ENCODE measurements around the gene SPATA6. TPM values are rescaled to one million over a fixed set of nuclear protein-coding genes. Genes with fewer than 3 reads are reported as not detected.

The SPATA6 gene
- total RNA-seq, 3 donors from 2014 or later (not counting 1 experiment from before 2014, with no cell fraction given), result 2.4 to 6.1 (median 3.5) TPM

DNA sequence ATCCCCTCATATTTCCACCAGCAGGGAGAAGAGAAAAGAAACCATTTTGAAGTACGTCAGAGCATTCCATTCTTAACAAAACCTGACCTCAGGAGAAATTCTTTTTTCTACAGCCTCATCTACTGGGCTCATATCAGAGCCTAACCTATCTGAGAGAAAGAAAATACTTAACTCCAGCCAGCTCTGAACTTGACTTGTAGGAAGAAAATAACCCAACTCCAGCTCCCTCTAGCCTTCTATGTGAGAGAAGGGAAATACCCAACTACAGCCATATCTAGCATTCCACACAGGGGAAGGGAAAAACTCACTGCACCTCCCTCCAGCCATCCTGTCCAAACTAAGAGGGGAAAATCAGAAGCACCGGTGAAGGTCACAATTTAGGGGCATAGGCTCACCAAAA lies 57.7 kb downstream of the SPATA6 start:
- intact Hi-C loops (cut with micrococcal nuclease), result no loop called here
- Histone ChIP-seq H3K4me3 (ENCODE audit: low read length) (no peak overlapping the region), H3K36me3 (ENCODE audit: control insufficient read depth, insufficient read depth, low read length) (no peaks in the 10 kb centered on the region), H3K27ac (ENCODE audit: low read length) (no peak overlapping the region), H3K27me3 (ENCODE audit: control insufficient read depth, insufficient read depth, low read length) (no peaks in the 10 kb centered on the region), H3K9me3 (ENCODE audit: control insufficient read depth, insufficient read depth, low read length) (no peaks in the 10 kb centered on the region), H3K4me1 (ENCODE audit: control insufficient read depth, insufficient read depth, low read length) (no peaks in the 10 kb centered on the region)
- H3K36me3 Mint-ChIP-seq, result no peaks in the 10 kb centered on the region
- no peaks in the 10 kb centered on the region for H3K9me3 Mint-ChIP-seq
- H3K4me3 Mint-ChIP-seq, result no peak overlapping the region
- TF ChIP-seq, protein P1, sequence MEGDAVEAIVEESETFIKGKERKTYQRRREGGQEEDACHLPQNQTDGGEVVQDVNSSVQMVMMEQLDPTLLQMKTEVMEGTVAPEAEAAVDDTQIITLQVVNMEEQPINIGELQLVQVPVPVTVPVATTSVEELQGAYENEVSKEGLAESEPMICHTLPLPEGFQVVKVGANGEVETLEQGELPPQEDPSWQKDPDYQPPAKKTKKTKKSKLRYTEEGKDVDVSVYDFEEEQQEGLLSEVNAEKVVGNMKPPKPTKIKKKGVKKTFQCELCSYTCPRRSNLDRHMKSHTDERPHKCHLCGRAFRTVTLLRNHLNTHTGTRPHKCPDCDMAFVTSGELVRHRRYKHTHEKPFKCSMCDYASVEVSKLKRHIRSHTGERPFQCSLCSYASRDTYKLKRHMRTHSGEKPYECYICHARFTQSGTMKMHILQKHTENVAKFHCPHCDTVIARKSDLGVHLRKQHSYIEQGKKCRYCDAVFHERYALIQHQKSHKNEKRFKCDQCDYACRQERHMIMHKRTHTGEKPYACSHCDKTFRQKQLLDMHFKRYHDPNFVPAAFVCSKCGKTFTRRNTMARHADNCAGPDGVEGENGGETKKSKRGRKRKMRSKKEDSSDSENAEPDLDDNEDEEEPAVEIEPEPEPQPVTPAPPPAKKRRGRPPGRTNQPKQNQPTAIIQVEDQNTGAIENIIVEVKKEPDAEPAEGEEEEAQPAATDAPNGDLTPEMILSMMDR (IDR thresholded peaks at IDR 0.05), result no peak
- DNase-seq (no peak), ATAC-seq (no peak)
- 75% methylated on average over 2 of the region's 2 CpGs for WGBS (ENCODE audit: insufficient coverage)
- no peaks in the 10 kb centered on the region for H3K4me1 Mint-ChIP-seq
- no peak overlapping the region for H3K27ac Mint-ChIP-seq
- peaks cover 0 to 6% of the 10 kb centered on the region in 2 donors for H3K27me3 Mint-ChIP-seq (ENCODE audit: low read depth in 2 of 2)

DNA sequence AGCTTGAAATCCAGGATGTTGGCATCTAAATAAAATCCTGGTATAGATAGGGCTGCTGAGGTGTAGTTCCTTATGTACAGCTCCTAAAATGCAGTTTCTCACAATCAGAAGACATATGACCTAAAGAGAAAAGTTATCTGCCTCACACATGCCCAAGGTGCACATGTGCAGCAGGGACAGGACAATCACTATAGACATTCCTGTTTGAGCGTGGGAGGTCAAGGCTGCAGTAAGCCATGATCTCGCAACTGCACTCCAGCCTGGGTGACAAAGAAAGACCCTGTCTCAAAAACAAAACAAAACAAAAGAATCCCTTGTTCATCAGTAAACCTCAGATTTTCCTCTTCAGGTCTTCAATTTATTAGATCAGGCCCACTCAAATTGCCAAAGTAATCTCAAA lies 66.1 kb downstream of the SPATA6 start:
- Histone ChIP-seq H3K4me3 (ENCODE audit: low read length) (no peak overlapping the region), H3K36me3 (ENCODE audit: control insufficient read depth, insufficient read depth, low read length) (no peaks in the 10 kb centered on the region), H3K4me1 (ENCODE audit: control insufficient read depth, insufficient read depth, low read length) (no peaks in the 10 kb centered on the region), H3K9me3 (ENCODE audit: control insufficient read depth, insufficient read depth, low read length) (no peaks in the 10 kb centered on the region), H3K27ac (ENCODE audit: low read length) (no peak overlapping the region), H3K27me3 (ENCODE audit: control insufficient read depth, insufficient read depth, low read length) (no peaks in the 10 kb centered on the region)
- Mint-ChIP-seq H3K4me3 (no peak overlapping the region), H3K4me1 (no peaks in the 10 kb centered on the region), H3K36me3 (no peaks in the 10 kb centered on the region), H3K27me3 (ENCODE audit: low read depth in 2 of 2) (no peaks in the 10 kb centered on the region), H3K27ac (no peak overlapping the region), H3K9me3 (no peaks in the 10 kb centered on the region)
- ATAC-seq, result no peak
- TF ChIP-seq, protein P1 (IDR thresholded peaks at IDR 0.05), result no peak
- WGBS (ENCODE audit: insufficient coverage), result 94% methylated on average over 2 of the region's 2 CpGs
- intact Hi-C loops (cut with micrococcal nuclease), result no loop called here
- DNase-seq, result no peak

DNA sequence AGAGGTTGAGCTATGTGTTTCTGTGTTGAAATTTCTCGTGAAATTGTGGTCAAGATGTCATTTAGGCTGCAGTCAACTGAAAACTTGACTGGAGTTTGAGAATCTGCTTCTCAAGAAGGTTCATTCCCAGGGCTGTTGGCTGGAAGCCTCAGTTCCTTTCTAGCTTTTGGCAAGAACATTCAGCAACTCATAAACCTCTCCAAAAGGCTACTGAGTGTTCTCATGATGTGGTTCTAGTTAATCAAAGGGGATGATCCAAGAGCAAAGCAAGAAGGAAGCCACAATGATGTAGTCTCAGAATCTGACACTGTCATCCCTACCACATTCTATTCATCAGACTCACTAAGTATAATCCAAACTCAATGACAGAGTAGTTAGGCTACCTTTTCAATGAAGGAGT lies 66.6 kb downstream of the SPATA6 start:
- no peak overlapping the region for H3K4me3 Mint-ChIP-seq

DNA sequence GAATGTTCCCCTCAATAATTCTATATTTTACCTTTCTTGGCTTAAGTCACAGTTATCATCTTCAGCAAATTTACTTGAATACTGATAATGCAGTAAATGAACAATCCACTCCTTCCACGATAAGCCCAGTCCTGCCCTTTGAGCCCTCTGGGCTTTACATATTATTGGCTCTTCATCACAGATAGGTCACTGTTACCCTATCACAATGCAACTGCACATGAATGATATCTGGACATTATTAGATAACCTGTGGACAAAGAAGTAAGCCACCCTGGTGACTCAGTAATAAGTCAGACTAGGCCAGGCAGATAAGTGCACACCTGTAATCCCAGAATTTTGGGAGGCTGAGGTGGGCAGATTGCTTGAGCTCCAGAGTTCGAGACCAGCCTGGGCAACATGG lies 69.4 kb downstream of the SPATA6 start:
- Histone ChIP-seq H3K4me3 (ENCODE audit: low read length) (no peak overlapping the region), H3K36me3 (ENCODE audit: control insufficient read depth, insufficient read depth, low read length) (no peaks in the 10 kb centered on the region), H3K27ac (ENCODE audit: low read length) (no peak overlapping the region), H3K9me3 (ENCODE audit: control insufficient read depth, insufficient read depth, low read length) (no peaks in the 10 kb centered on the region), H3K4me1 (ENCODE audit: control insufficient read depth, insufficient read depth, low read length) (no peaks in the 10 kb centered on the region), H3K27me3 (ENCODE audit: control insufficient read depth, insufficient read depth, low read length) (no peaks in the 10 kb centered on the region)
- WGBS (ENCODE audit: insufficient coverage), result 79% methylated on average over 2 of the region's 2 CpGs
- intact Hi-C loops (cut with micrococcal nuclease), result no loop called here
- H3K27me3 Mint-ChIP-seq (ENCODE audit: low read depth in 2 of 2), result no peaks in the 10 kb centered on the region
- no peaks in the 10 kb centered on the region for H3K36me3 Mint-ChIP-seq
- no peak overlapping the region for H3K4me3 Mint-ChIP-seq
- H3K9me3 Mint-ChIP-seq, result no peaks in the 10 kb centered on the region
- H3K4me1 Mint-ChIP-seq, result no peaks in the 10 kb centered on the region
- H3K27ac Mint-ChIP-seq, result no peak overlapping the region
- TF ChIP-seq, protein P1 (IDR thresholded peaks at IDR 0.05), result no peak
- DNase-seq (no peak), ATAC-seq (no peak)

More for the DNA sequence above, 66.6 kb downstream of the SPATA6 start:
- Mint-ChIP-seq H3K4me1 (no peaks in the 10 kb centered on the region), H3K27me3 (ENCODE audit: low read depth in 2 of 2) (no peaks in the 10 kb centered on the region), H3K27ac (no peak overlapping the region), H3K9me3 (no peaks in the 10 kb centered on the region), H3K36me3 (no peaks in the 10 kb centered on the region)
- Histone ChIP-seq H3K27ac (ENCODE audit: low read length) (no peak overlapping the region), H3K4me3 (ENCODE audit: low read length) (no peak overlapping the region), H3K9me3 (ENCODE audit: control insufficient read depth, insufficient read depth, low read length) (no peaks in the 10 kb centered on the region), H3K27me3 (ENCODE audit: control insufficient read depth, insufficient read depth, low read length) (no peaks in the 10 kb centered on the region), H3K4me1 (ENCODE audit: control insufficient read depth, insufficient read depth, low read length) (no peaks in the 10 kb centered on the region), H3K36me3 (ENCODE audit: control insufficient read depth, insufficient read depth, low read length) (no peaks in the 10 kb centered on the region)
- intact Hi-C loops (cut with micrococcal nuclease), result no loop called here
- TF ChIP-seq, protein P1 (IDR thresholded peaks at IDR 0.05), result no peak
- ATAC-seq (no peak), DNase-seq (no peak)
- WGBS (ENCODE audit: insufficient coverage), result 61% methylated on average over 1 of the region's 1 CpG
